ENCODE results near the gene KANK4.

The KANK4 gene

DNA sequence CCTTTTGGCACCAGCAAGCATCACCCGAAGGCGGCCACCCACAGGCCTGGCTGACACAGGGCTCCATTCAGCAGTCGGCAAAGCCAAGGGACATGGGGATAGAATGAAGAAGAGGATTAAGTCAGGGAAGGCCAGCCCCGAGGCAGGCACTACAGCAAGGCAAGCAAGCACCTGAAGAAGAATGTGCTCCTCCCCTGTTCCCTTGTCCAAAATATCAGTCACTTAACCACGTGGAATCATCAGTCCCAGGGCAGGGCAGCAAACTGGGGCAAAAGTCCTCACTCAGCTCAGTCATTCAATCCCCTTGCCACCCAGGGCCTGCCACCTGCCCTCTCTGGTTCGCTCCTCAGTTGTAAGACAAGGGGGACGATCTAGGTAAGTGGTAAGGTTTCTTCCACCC is 9.3 kb downstream of the KANK4 start:
- Histone ChIP-seq H3K4me2 (ENCODE audit: insufficient read depth, low read length, poor library complexity, severe bottlenecking) (no peak overlapping the region), H3K4ac (ENCODE audit: low read length) (no peak overlapping the region), H3K9ac (ENCODE audit: low read depth, low read length, poor library complexity) (no peak overlapping the region), H3K36me3 (replicated peaks in 1 of 2; ENCODE audit: control insufficient read depth in 2 of 2, insufficient read depth in 2 of 2, low read length in 2 of 2) (no peaks in the 10 kb centered on the region), H2BK5ac (ENCODE audit: low read length) (no peak overlapping the region), H2BK120ac (ENCODE audit: low read depth, low read length) (no peak overlapping the region), H3K14ac (ENCODE audit: low read length) (no peak overlapping the region), H3K23ac (ENCODE audit: low read depth, low read length, poor library complexity) (no peak overlapping the region), H2AK5ac (ENCODE audit: low read depth, low read length) (peak overlapping the region; percentile 61), H3K9me3 (replicated peaks in 1 of 2; ENCODE audit: control insufficient read depth in 2 of 2, insufficient read depth in 1 of 2, low read depth in 1 of 2, low read length in 2 of 2) (no peaks in the 10 kb centered on the region), H2BK12ac (ENCODE audit: low read length) (peak overlapping the region; percentile 25), H3K27ac (replicated peaks; ENCODE audit: low read length) (no peak overlapping the region), H2AFZ (ENCODE audit: low read length) (no peak overlapping the region), H4K91ac (ENCODE audit: low read depth, low read length, poor library complexity) (no peak overlapping the region), H3K4me1 (ENCODE audit: control insufficient read depth in 2 of 2, insufficient read depth in 1 of 2, low read depth in 1 of 2, low read length in 2 of 2) (peaks cover 0 to 5% of the 10 kb centered on the region in 2 donors), H2BK15ac (ENCODE audit: low read length) (no peak overlapping the region), H3K18ac (ENCODE audit: low read length) (no peak overlapping the region), H3K27me3 (ENCODE audit: control insufficient read depth in 3 of 3, insufficient read depth in 3 of 3, low read depth in 1 of 3, low read length in 3 of 3) (peaks cover 0 to 17% (median 0%) of the 10 kb centered on the region in 3 experiments), H3K4me3 (ENCODE audit: low read length in 2 of 2) (no peak overlapping the region), H3K79me1 (ENCODE audit: low read depth, low read length) (no peaks in the 10 kb centered on the region), H4K8ac (ENCODE audit: low read depth, low read length) (no peak overlapping the region)
- no peak for DNase-seq (ENCODE audit: low spot score)
- no CpG with 5 or more reads among the region's 7 CpGs for WGBS, 2 donors (ENCODE audit: extremely low coverage in 2 of 2, insufficient read length in 2 of 2, insufficient replicate concordance in 1 of 2)

DNA sequence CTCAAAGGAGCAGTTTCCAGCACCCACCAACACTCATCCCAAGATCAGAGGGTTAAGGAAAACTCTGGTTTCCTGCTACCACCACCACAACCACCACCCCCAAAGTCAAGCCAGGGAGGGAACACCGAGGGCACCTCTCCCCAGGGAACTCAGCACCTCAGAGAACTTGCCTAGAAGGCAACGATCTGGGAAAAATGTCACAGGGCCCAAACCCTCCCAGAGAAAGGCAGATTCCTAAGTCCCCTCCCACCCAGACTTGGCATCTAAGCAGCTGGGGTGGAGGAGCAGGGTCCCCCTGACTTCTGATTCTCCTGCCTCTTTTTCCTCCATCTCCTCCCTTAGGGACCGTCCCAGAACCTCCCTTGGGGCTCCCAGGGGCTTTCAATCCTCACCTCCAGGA is 10.6 kb downstream of the KANK4 start:
- H3K18ac ChIP-seq (ENCODE audit: low read length) = peak overlapping the region; percentile 15
- no peak overlapping the region for H2BK5ac ChIP-seq (ENCODE audit: low read length)
- no peak overlapping the region for H2BK12ac ChIP-seq (ENCODE audit: low read length)
- no peak overlapping the region for H3K4me3 ChIP-seq (ENCODE audit: low read length in 2 of 2)
- no peak overlapping the region for H3K23ac ChIP-seq (ENCODE audit: low read depth, low read length, poor library complexity)
- H3K9me3 ChIP-seq (replicated peaks in 1 of 2; ENCODE audit: control insufficient read depth in 2 of 2, insufficient read depth in 1 of 2, low read depth in 1 of 2, low read length in 2 of 2) = no peaks in the 10 kb centered on the region
- no peak overlapping the region for H2AK5ac ChIP-seq (ENCODE audit: low read depth, low read length)
- H3K4me2 ChIP-seq (ENCODE audit: insufficient read depth, low read length, poor library complexity, severe bottlenecking) = no peak overlapping the region
- no peak overlapping the region for H3K9ac ChIP-seq (ENCODE audit: low read depth, low read length, poor library complexity)
- no peak overlapping the region for H2BK120ac ChIP-seq (ENCODE audit: low read depth, low read length)
- WGBS, 2 donors (ENCODE audit: extremely low coverage in 2 of 2, insufficient read length in 2 of 2, insufficient replicate concordance in 1 of 2) = no CpG with 5 or more reads among the region's 3 CpGs
- H3K27me3 ChIP-seq (ENCODE audit: control insufficient read depth in 3 of 3, insufficient read depth in 3 of 3, low read depth in 1 of 3, low read length in 3 of 3) = peaks cover 0 to 11% (median 0%) of the 10 kb centered on the region in 3 experiments
- peak overlapping the region; percentile 16 for H2BK15ac ChIP-seq (ENCODE audit: low read length)
- no peaks in the 10 kb centered on the region for H3K79me1 ChIP-seq (ENCODE audit: low read depth, low read length)
- no peak overlapping the region for H2AFZ ChIP-seq (ENCODE audit: low read length)
- H3K4ac ChIP-seq (ENCODE audit: low read length) = no peak overlapping the region
- H3K14ac ChIP-seq (ENCODE audit: low read length) = no peak overlapping the region
- no peak for DNase-seq (ENCODE audit: low spot score)
- no peak overlapping the region for H4K8ac ChIP-seq (ENCODE audit: low read depth, low read length)
- no peak overlapping the region for H3K27ac ChIP-seq (replicated peaks; ENCODE audit: low read length)
- peaks cover 0 to 8% of the 10 kb centered on the region in 2 donors for H3K4me1 ChIP-seq (ENCODE audit: control insufficient read depth in 2 of 2, insufficient read depth in 1 of 2, low read depth in 1 of 2, low read length in 2 of 2)
- no peak overlapping the region for H4K91ac ChIP-seq (ENCODE audit: low read depth, low read length, poor library complexity)
- no peaks in the 10 kb centered on the region for H3K36me3 ChIP-seq (replicated peaks in 1 of 2; ENCODE audit: control insufficient read depth in 2 of 2, insufficient read depth in 2 of 2, low read length in 2 of 2)

DNA sequence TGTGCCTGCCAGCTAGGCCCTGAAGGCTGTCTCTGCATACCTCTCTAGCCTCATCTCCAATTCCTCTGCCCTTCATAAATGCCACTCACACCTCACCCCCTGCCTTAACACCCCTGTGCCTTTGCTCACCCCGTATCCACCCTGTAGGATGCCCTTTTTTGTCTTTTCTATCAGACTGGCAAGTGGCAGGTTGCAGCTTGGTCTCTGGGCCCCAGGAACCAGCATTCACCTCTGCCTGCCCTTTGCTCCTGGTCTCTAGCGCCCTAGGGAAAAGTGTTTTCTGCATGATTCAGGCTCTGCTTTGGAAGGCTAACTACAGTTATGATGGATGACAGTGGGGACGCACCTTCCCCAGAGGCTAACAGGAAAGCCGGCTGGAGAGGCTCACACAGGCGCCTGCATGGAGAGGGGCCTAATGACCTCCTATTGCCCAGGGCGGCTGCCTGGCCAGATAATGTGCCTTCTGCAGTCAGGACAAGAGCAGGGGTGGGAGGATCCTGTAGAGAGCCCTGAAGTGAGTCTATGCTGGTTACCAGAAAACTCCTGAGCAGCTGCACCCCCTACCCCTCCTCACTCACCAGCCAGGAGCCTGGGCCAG is 11.2 kb downstream of the KANK4 start:
- Histone ChIP-seq H3K4me1 (ENCODE audit: control insufficient read depth in 2 of 2, insufficient read depth in 1 of 2, low read depth in 1 of 2, low read length in 2 of 2) (peaks cover 0 to 8% of the 10 kb centered on the region in 2 donors), H2AK5ac (ENCODE audit: low read depth, low read length) (no peak overlapping the region), H3K4ac (ENCODE audit: low read length) (no peak overlapping the region), H2AFZ (ENCODE audit: low read length) (no peak overlapping the region), H3K4me2 (ENCODE audit: insufficient read depth, low read length, poor library complexity, severe bottlenecking) (no peak overlapping the region), H3K79me1 (ENCODE audit: low read depth, low read length) (no peaks in the 10 kb centered on the region), H3K14ac (ENCODE audit: low read length) (no peak overlapping the region), H2BK15ac (ENCODE audit: low read length) (peak overlapping the region; percentile 16), H3K23ac (ENCODE audit: low read depth, low read length, poor library complexity) (no peak overlapping the region), H2BK120ac (ENCODE audit: low read depth, low read length) (no peak overlapping the region), H4K8ac (ENCODE audit: low read depth, low read length) (no peak overlapping the region), H4K91ac (ENCODE audit: low read depth, low read length, poor library complexity) (no peak overlapping the region), H3K27me3 (ENCODE audit: control insufficient read depth in 3 of 3, insufficient read depth in 3 of 3, low read depth in 1 of 3, low read length in 3 of 3) (peaks cover 0 to 11% (median 0%) of the 10 kb centered on the region in 3 experiments), H2BK12ac (ENCODE audit: low read length) (no peak overlapping the region), H3K27ac (replicated peaks; ENCODE audit: low read length) (no peak overlapping the region), H3K4me3 (ENCODE audit: low read length in 2 of 2) (no peak overlapping the region), H3K9ac (ENCODE audit: low read depth, low read length, poor library complexity) (no peak overlapping the region), H3K9me3 (replicated peaks in 1 of 2; ENCODE audit: control insufficient read depth in 2 of 2, insufficient read depth in 1 of 2, low read depth in 1 of 2, low read length in 2 of 2) (no peaks in the 10 kb centered on the region), H3K36me3 (replicated peaks in 1 of 2; ENCODE audit: control insufficient read depth in 2 of 2, insufficient read depth in 2 of 2, low read length in 2 of 2) (no peaks in the 10 kb centered on the region), H2BK5ac (ENCODE audit: low read length) (no peak overlapping the region), H3K18ac (ENCODE audit: low read length) (peak overlapping the region; percentile 24)
- no CpG with 5 or more reads among the region's 6 CpGs for WGBS, 2 donors (ENCODE audit: extremely low coverage in 2 of 2, insufficient read length in 2 of 2, insufficient replicate concordance in 1 of 2)
- DNase-seq (ENCODE audit: low spot score) = no peak

DNA sequence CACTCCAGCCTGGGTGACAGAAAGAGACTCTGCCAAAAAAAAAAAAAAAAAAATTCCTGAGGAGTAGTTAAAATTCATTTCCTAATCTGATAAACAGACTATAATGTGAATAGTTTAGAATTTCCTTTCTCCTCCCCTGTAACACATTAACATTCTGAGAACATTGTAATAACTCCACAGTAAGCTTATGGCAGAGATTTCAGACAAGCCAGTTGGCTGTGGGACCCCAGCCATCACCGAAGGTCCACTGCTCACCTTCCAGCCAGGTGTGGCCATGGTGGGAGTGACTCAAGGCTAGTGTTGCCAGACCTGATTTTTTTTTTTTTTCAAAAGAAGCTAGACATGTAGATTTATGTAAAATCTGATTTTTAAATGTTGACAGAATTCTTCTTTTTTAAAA is 11.8 kb downstream of the KANK4 start:
- H3K4me2 ChIP-seq (ENCODE audit: insufficient read depth, low read length, poor library complexity, severe bottlenecking) = no peak overlapping the region

More for the DNA sequence above, 11.8 kb downstream of the KANK4 start:
- no peaks in the 10 kb centered on the region for H3K79me1 ChIP-seq (ENCODE audit: low read depth, low read length)
- H2BK5ac ChIP-seq (ENCODE audit: low read length) = no peak overlapping the region
- DNase-seq (ENCODE audit: low spot score) = no peak
- no peak overlapping the region for H2BK120ac ChIP-seq (ENCODE audit: low read depth, low read length)
- H4K8ac ChIP-seq (ENCODE audit: low read depth, low read length) = no peak overlapping the region
- H3K27ac ChIP-seq (replicated peaks; ENCODE audit: low read length) = no peak overlapping the region
- peaks cover 0 to 11% (median 0%) of the 10 kb centered on the region in 3 experiments for H3K27me3 ChIP-seq (ENCODE audit: control insufficient read depth in 3 of 3, insufficient read depth in 3 of 3, low read depth in 1 of 3, low read length in 3 of 3)
- H3K36me3 ChIP-seq (replicated peaks in 1 of 2; ENCODE audit: control insufficient read depth in 2 of 2, insufficient read depth in 2 of 2, low read length in 2 of 2) = no peaks in the 10 kb centered on the region
- peaks cover 0 to 8% of the 10 kb centered on the region in 2 donors for H3K4me1 ChIP-seq (ENCODE audit: control insufficient read depth in 2 of 2, insufficient read depth in 1 of 2, low read depth in 1 of 2, low read length in 2 of 2)
- no peak overlapping the region for H2AFZ ChIP-seq (ENCODE audit: low read length)
- H3K4ac ChIP-seq (ENCODE audit: low read length) = no peak overlapping the region
- no peak overlapping the region for H4K91ac ChIP-seq (ENCODE audit: low read depth, low read length, poor library complexity)
- no peak overlapping the region for H2BK12ac ChIP-seq (ENCODE audit: low read length)
- H3K4me3 ChIP-seq (ENCODE audit: low read length in 2 of 2) = no peak overlapping the region
- no peak overlapping the region for H2BK15ac ChIP-seq (ENCODE audit: low read length)
- no peak overlapping the region for H3K18ac ChIP-seq (ENCODE audit: low read length)
- no peak overlapping the region for H2AK5ac ChIP-seq (ENCODE audit: low read depth, low read length)
- H3K14ac ChIP-seq (ENCODE audit: low read length) = no peak overlapping the region
- no peaks in the 10 kb centered on the region for H3K9me3 ChIP-seq (replicated peaks in 1 of 2; ENCODE audit: control insufficient read depth in 2 of 2, insufficient read depth in 1 of 2, low read depth in 1 of 2, low read length in 2 of 2)
- H3K9ac ChIP-seq (ENCODE audit: low read depth, low read length, poor library complexity) = no peak overlapping the region
- WGBS, 2 donors (ENCODE audit: extremely low coverage in 2 of 2, insufficient read length in 2 of 2, insufficient replicate concordance in 1 of 2) = no CpG with 5 or more reads among the region's 1 CpG
- no peak overlapping the region for H3K23ac ChIP-seq (ENCODE audit: low read depth, low read length, poor library complexity)
